HTERT RPE-1 (cell line): ENCODE data around the gene CAPS2.
"Not testable (repeated sequence)": the region's sequence is repeated elsewhere in the genome, so short reads cannot be mapped to it uniquely, and the experiment has no call there.

Source experiments
- in situ Hi-C: fragments of 300-500 bp; cut with MboI; formaldehyde crosslinking; loops from 4 replicates; pipeline ENCODE4 v1.14.3; 2020; ENCODE audit warnings: low sequenced_read_pairs

Gene CAPS2

GRCh38 chr12:75329918-75330826 is at the start of gene CAPS2:
Gene CAPS2 (minus strand): TSS chr12:75330324. CDS start chr12:75326498, 3,826 bp downstream.
- in situ Hi-C loops = no loop called here

- in situ Hi-C loops = no loop called here
Measured at GRCh38 chr12:75378354-75378753, 48.2 kb upstream of the CAPS2 start.

DNA sequence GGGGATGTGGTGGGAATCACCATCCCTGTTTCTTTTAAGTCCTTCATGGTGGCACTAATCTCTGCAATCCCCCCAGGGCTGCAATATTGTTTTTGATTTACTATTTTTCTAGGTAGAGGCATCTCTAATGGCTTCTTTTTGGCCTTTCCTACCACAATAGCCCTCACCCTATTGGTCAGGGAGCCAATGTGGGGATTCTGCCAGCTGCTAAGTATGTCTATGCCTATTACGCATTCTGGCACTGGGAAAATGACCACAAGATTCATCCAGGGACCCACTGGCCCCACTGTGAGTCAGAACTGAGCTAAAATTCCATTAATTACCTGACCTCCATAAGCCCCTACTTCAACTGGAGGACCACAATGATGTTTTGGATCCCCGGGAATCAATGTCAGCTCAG is 44.8 kb upstream of the CAPS2 start:
- in situ Hi-C loops = no loop called here

- in situ Hi-C loops = no loop called here
Measured at GRCh38 chr12:75366629-75367028, 36.5 kb upstream of the CAPS2 start.

DNA sequence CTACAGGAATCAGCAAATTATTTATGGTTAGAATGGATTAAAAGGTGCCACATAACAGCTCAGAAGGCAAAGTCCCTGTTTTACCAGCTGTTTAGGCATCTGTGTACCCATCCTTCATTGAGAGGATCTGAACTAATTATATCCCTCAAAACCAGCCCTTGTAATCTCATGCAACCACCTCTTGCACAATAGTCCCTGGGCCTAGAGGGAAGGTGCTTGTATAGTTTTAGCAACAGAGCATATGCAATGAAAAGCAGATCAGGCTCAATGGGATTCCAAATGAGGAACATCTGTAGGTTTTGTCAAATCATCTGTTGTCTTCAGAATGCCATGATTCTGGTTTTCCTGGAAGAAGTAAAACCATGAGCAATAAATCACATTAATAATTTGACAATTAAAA is 34.8 kb upstream of the CAPS2 start:
- in situ Hi-C loops = no loop called here

GRCh38 chr12:75361408-75361807 is 31.3 kb upstream of the CAPS2 start:
- in situ Hi-C loops = no loop called here

DNA sequence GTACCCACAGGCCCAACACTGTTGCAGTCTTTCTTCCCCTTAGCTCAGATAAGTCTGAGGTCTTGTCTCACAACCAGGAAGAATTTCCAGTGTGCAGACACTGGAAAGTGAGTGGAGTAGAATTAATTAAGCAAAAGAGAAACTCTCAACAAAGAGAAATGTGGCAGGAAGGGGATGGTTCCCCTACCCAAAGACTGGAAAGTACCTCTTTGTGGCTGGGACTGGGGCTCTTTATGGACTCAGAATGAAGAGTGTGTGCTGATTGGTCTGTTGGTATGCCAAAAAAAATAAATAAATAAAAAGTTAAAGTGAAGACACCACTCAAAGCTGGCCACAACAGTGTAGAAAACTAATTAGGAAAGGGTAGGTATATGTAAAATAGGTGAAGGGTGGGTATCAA is 30.8 kb upstream of the CAPS2 start:
- in situ Hi-C loops = no loop called here

- in situ Hi-C loops = no loop called here
Measured at GRCh38 chr12:75354011-75354410, 23.9 kb upstream of the CAPS2 start.

GRCh38 chr12:75350413-75350812 is 20.3 kb upstream of the CAPS2 start:
- in situ Hi-C loops = no loop called here

GRCh38 chr12:75349946-75350345 is 19.8 kb upstream of the CAPS2 start:
- in situ Hi-C loops = no loop called here

DNA sequence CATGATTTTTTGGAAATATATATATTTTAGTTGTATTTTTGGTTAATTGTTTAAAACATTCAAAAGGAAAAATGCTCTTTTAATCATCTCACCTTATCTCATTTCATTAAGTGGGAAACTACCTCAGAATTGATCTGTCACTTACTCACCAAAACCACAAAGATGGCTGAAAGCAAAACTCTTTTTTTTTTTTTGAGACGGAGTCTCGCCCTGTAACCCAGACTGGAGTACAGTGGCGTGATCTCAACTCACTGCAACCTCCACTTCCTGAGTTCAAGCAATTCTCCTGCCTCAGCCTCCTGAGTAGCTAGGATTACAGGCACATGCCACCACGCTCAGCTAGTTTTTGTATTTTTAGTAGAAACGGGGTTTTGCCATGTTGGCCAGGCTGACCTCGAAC is 16.1 kb upstream of the CAPS2 start:
- in situ Hi-C loops = not testable (repeated sequence)

DNA sequence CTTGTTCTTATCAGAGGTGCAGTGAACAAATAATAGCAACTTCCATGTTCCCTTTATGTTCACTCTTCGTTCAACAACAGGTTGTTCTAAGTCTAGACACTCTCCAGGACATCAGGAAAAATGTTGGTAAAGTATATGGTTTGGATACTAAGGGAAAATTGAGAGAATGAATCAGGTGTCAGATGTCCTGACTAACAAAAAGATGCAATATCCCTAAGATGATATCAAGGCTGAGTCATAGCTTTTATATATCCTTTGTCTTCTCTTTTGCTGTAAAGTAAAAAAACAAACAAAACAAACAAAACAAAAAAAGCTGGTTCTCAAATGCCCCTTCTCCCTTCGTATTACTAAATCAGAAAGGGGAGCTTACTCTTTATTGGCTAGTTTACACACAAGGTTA is 15.4 kb upstream of the CAPS2 start:
- in situ Hi-C loops = no loop called here

DNA sequence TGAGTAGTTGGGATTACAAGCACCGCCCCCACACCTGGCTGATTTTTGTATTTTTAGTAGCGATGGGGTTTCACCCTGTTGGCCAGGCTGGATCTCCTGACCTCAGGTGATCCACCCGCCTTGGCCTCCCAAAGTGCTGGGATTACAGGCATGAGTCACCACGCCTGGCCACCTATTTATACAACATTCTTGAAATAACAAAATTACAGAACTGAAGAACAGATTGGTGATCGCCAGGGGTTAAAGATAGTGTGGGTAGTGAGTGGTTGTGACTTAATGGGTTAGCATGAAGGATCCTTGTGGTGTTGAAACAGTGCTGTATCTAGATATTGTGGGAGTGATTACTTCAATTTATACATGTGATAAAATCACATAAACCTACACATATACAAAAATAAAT is 11.7 kb upstream of the CAPS2 start:
- in situ Hi-C loops = no loop called here

DNA sequence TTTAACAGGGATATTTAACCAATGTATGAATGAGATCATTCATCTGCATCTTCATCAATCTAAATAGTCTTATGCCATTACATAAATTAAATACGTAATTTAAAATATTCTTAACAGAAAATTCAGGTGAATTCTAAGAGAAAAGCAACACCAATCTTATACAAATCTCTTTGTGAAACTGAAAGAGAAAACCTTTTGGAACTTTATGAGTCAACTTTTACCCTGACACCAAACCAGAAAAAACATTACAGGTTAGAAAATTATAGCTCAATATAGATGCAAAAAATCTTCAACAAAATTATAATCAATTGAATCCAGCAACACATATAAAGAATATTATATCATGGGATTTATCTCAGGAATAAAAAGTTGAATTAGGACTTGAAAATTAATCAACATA is 7.8 kb upstream of the CAPS2 start:
- in situ Hi-C loops = no loop called here

GRCh38 chr12:75334384-75335030 is 4.4 kb upstream of the CAPS2 start, which contains the start of gene GLIPR1L1:
Gene GLIPR1L1 (plus strand): TSS chr12:75334670. CDS start chr12:75334729, 59 bp downstream.
- in situ Hi-C loops = no loop called here

DNA sequence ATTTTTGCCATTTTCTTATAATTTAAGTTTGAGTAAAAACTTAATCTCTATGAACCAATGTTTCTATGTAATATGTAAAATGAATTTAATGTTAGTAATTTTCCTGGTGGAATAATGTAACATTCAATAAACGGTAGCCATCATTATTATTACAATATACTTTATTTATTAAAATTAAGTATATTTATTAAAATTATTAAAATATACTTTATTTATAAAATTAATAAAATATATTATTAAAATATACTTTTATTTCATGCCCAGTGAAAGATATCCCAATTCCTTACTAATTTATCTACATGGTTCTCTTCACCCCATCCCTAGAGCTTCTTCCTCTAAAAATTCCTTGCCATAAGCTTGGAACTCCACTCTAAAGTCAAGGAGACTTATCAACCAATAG is 2.5 kb downstream of the CAPS2 start:
- in situ Hi-C loops = no loop called here

DNA sequence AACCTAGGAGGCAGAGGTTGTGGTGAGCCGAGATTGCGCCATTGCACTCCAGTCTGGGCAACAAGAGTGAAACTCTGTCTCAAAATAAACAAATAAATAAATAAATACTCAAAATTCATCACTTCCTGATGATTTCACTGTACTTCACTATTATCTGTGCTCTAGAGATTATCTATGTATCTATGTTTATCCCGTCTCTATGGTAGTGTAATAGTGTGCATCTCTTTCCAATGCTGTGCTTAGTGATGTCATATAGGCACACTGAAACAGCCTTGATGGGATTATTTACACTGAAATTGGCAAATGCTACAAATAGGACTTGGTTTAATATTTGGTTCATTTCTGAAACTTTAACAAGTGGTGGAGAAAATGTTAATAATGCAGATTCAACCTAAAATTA is 6.5 kb downstream of the CAPS2 start:
- in situ Hi-C loops = no loop called here

DNA sequence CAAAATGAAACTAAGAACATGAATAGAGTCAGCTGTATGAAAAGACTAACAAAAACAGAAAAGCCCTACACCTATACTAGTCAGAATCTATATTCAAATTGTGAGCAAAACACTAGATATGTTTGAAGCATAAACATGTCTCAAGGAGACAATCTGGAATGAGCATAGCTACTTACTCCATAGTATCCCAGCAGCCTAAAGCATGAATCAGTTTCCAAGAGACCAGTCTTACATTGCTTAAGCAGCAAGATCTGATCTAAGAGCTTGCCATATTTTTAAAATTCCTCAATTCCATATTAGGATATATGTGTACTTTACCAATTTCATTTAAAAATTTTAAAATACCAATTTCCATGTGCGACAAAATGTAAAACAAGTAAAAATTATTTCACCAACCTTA is 7.7 kb downstream of the CAPS2 start:
- in situ Hi-C loops = no loop called here

DNA sequence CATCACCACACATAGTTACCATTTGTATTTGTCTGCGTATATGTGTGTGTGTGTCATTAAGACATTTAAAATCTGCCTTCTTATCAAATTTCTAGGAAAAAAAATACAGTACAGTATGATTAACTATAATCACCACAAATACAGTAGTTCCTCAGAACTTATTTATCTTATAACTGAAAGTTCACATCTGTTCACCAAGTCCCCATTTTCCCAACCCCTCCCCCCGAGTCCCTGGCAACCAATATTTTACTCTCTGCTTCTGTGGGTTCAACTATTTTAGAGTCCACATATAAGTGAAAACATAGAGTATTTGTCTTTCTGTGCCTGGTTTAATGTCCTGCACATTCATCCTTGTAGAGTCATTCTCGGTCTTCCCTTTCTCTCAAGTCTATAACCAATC is 12.3 kb downstream of the CAPS2 start:
- in situ Hi-C loops = no loop called here

GRCh38 chr12:75315518-75315917 is 14.6 kb downstream of the CAPS2 start:
- in situ Hi-C loops = no loop called here

GRCh38 chr12:75311369-75311768 is 18.8 kb downstream of the CAPS2 start:
- in situ Hi-C loops = no loop called here

- in situ Hi-C loops = no loop called here
Measured at GRCh38 chr12:75308279-75308678, 21.8 kb downstream of the CAPS2 start.
